Measurements from ENCODE around the gene CDH12. TPM values are rescaled to one million over a fixed set of nuclear protein-coding genes. Genes with fewer than 3 reads are reported as not detected.
"Not testable (repeated sequence)": the region's sequence is repeated elsewhere in the genome, so short reads cannot be mapped to it uniquely, and the experiment has no call there.

The CDH12 gene
- total RNA-seq, 1 donor from 2014 or later, result not detected

GRCh38 chr5:22892441-22892840 lies 39.3 kb upstream of the CDH12 start:
- Histone ChIP-seq H3K4me3 (no peak overlapping the region), H3K36me3 (no peaks in the 10 kb centered on the region), H3K9me3 (no peaks in the 10 kb centered on the region), H3K27me3 (no peaks in the 10 kb centered on the region), H3K27ac (no peak overlapping the region), H3K4me1 (no peaks in the 10 kb centered on the region)
- DNase-seq (ENCODE audit: extremely low spot score in 2 of 2), result no peak
- intact Hi-C loops (cut with DNase I), result no loop called here
- TF ChIP-seq POLR2AphosphoS5 (IDR thresholded peaks at IDR 0.05; ENCODE audit: insufficient read depth in 1 of 2, low read depth in 1 of 2) (no peak), CTCF (IDR thresholded peaks at IDR 0.05) (no peak), POLR2A (IDR thresholded peaks at IDR 0.05) (no peak)

- H3K27ac ChIP-seq, result no peak overlapping the region
- DNase-seq (ENCODE audit: extremely low spot score in 2 of 2), result no peak
- no peaks in the 10 kb centered on the region for H3K36me3 ChIP-seq
- no peak overlapping the region for H3K4me3 ChIP-seq
- TF ChIP-seq POLR2AphosphoS5 (IDR thresholded peaks at IDR 0.05; ENCODE audit: insufficient read depth in 1 of 2, low read depth in 1 of 2), result no peak
- no peak for TF ChIP-seq CTCF (IDR thresholded peaks at IDR 0.05)
- no peak for TF ChIP-seq POLR2A (IDR thresholded peaks at IDR 0.05)
- no peaks in the 10 kb centered on the region for H3K4me1 ChIP-seq
- H3K27me3 ChIP-seq, result no peaks in the 10 kb centered on the region
- no peaks in the 10 kb centered on the region for H3K9me3 ChIP-seq
- intact Hi-C loops (cut with DNase I), result no loop called here
Observed at GRCh38 chr5:22889720-22890119, 36.6 kb upstream of the CDH12 start.

- intact Hi-C loops (cut with DNase I), result no loop called here
- no peak for DNase-seq (ENCODE audit: extremely low spot score in 2 of 2)
- Histone ChIP-seq H3K27me3 (no peaks in the 10 kb centered on the region), H3K36me3 (no peaks in the 10 kb centered on the region), H3K4me3 (no peak overlapping the region), H3K4me1 (no peaks in the 10 kb centered on the region), H3K27ac (no peak overlapping the region), H3K9me3 (no peaks in the 10 kb centered on the region)
- TF ChIP-seq CTCF (IDR thresholded peaks at IDR 0.05), result no peak
- no peak for TF ChIP-seq POLR2AphosphoS5 (IDR thresholded peaks at IDR 0.05; ENCODE audit: insufficient read depth in 1 of 2, low read depth in 1 of 2)
- no peak for TF ChIP-seq POLR2A (IDR thresholded peaks at IDR 0.05)
Observed at GRCh38 chr5:22887566-22887965, 34.4 kb upstream of the CDH12 start.

- intact Hi-C loops (cut with DNase I); H3K4me3 ChIP-seq: not testable (repeated sequence)
Observed at GRCh38 chr5:22858911-22859310, 5.8 kb upstream of the CDH12 start.

GRCh38 chr5:22855824-22856223 lies 2.7 kb upstream of the CDH12 start:
- Histone ChIP-seq H3K27me3 (no peaks in the 10 kb centered on the region), H3K4me1 (peaks cover 5% of the 10 kb centered on the region), H3K36me3 (no peaks in the 10 kb centered on the region), H3K9me3 (no peaks in the 10 kb centered on the region), H3K4me3 (no peak overlapping the region), H3K27ac (no peak overlapping the region)
- no peak for TF ChIP-seq POLR2AphosphoS5 (IDR thresholded peaks at IDR 0.05; ENCODE audit: insufficient read depth in 1 of 2, low read depth in 1 of 2)
- TF ChIP-seq CTCF (IDR thresholded peaks at IDR 0.05), result no peak
- TF ChIP-seq POLR2A (IDR thresholded peaks at IDR 0.05), result no peak
- intact Hi-C loops (cut with DNase I), result no loop called here
- DNase-seq (ENCODE audit: extremely low spot score in 2 of 2), result no peak

More at GRCh38 chr5:22858911-22859310, 5.8 kb upstream of the CDH12 start:
- H3K9me3 ChIP-seq; H3K27me3 ChIP-seq; H3K36me3 ChIP-seq; H3K4me1 ChIP-seq; H3K27ac ChIP-seq; DNase-seq (ENCODE audit: extremely low spot score in 2 of 2): not testable (repeated sequence)

GRCh38 chr5:22850981-22851380 lies 2.2 kb downstream of the CDH12 start:
- TF ChIP-seq POLR2AphosphoS5 (IDR thresholded peaks at IDR 0.05; ENCODE audit: insufficient read depth in 1 of 2, low read depth in 1 of 2) (no peak), POLR2A (IDR thresholded peaks at IDR 0.05) (no peak), CTCF (IDR thresholded peaks at IDR 0.05) (no peak)
- Histone ChIP-seq H3K9me3 (no peaks in the 10 kb centered on the region), H3K4me3 (no peak overlapping the region), H3K27me3 (no peaks in the 10 kb centered on the region), H3K36me3 (no peaks in the 10 kb centered on the region), H3K4me1 (peaks cover 5% of the 10 kb centered on the region), H3K27ac (no peak overlapping the region)
- intact Hi-C loops (cut with DNase I), result no loop called here
- no peak for DNase-seq (ENCODE audit: extremely low spot score in 2 of 2)

All from vagina (tissue), 2 donors.